Glomerular endothelial cell (primary cell): ENCODE data around the gene RASA2. TPM values are rescaled to one million over a fixed set of nuclear protein-coding genes. Genes with fewer than 3 reads are reported as not detected.

Source experiments
- DNase-seq: peaks from one replicate; pipeline ENCODE4 v3.0.0-alpha.2; 2011; ENCODE audit warnings: low read depth, low spot score; ENCODE audit errors: extremely low read depth
- total RNA-seq: library from RNA; depleted of rRNA; stranded (reverse); fragments of >200 nt; gene quantifications from 2 replicates; pipeline ENCODE4 v1.2.3, GENCODE V29; 2015

Gene RASA2
- 12.6 and 16.2 TPM in 2 replicates for total RNA-seq

GRCh38 chr3:141486746-141487520 lies at the start of gene RASA2:
Gene RASA2, plus strand, starts transcription at chr3:141487027. Its CDS starts 57 bp downstream, at chr3:141487084.
- DNase-seq: no peak

GRCh38 chr3:141439589-141439988 lies 47.2 kb upstream of the RASA2 start:
- no peak for DNase-seq

- no peak for DNase-seq
Measured at GRCh38 chr3:141440942-141441341, 45.9 kb upstream of the RASA2 start.

- DNase-seq: no peak
Measured at GRCh38 chr3:141441381-141442364, 45.2 kb upstream of the RASA2 start.

GRCh38 chr3:141442446-141442845 lies 44.4 kb upstream of the RASA2 start:
- no peak for DNase-seq

- DNase-seq: no peak
Measured at GRCh38 chr3:141442914-141443313, 43.9 kb upstream of the RASA2 start.

GRCh38 chr3:141444586-141445285 lies 42.1 kb upstream of the RASA2 start:
- DNase-seq: no peak

GRCh38 chr3:141445990-141446389 lies 40.8 kb upstream of the RASA2 start:
- no peak for DNase-seq

GRCh38 chr3:141446737-141447136 lies 40.1 kb upstream of the RASA2 start:
- DNase-seq: no peak

- DNase-seq: no peak
Measured at GRCh38 chr3:141447383-141447782, 39.4 kb upstream of the RASA2 start.

GRCh38 chr3:141448606-141449220 lies 38.1 kb upstream of the RASA2 start:
- no peak for DNase-seq

- no peak for DNase-seq
Measured at GRCh38 chr3:141449424-141449823, 37.4 kb upstream of the RASA2 start.

GRCh38 chr3:141450727-141451375 lies 36.0 kb upstream of the RASA2 start:
- no peak for DNase-seq

GRCh38 chr3:141452045-141452444 lies 34.8 kb upstream of the RASA2 start:
- no peak for DNase-seq

- DNase-seq: no peak
Measured at GRCh38 chr3:141452773-141453172, 34.1 kb upstream of the RASA2 start.

GRCh38 chr3:141454054-141454453 lies 32.8 kb upstream of the RASA2 start:
- DNase-seq: no peak

- DNase-seq: no peak
Measured at GRCh38 chr3:141454906-141455602, 31.8 kb upstream of the RASA2 start.

- DNase-seq: no peak
Measured at GRCh38 chr3:141455603-141456300, 31.1 kb upstream of the RASA2 start.

- no peak for DNase-seq
Measured at GRCh38 chr3:141456301-141456625, 30.6 kb upstream of the RASA2 start.
